Loucy (cell line): Measurements from ENCODE around the gene THBS4.

Experiments
- H2AFZ ChIP-seq: fragments of 200-600 bp; sonication (generic); 2 replicates; pipeline ENCODE4 v1.6.0; 2016; ENCODE audit warnings: antibody characterized with exemption, mild to moderate bottlenecking, low read length, moderate library complexity
- H3F3A ChIP-seq: fragments of 200-600 bp; 2 replicates; pipeline ENCODE4 v1.6.0; 2016; ENCODE audit warnings: antibody characterized with exemption, low read depth, mild to moderate bottlenecking
- H3K27me3 ChIP-seq: fragments of 200-600 bp; sonication (generic); 2 replicates; pipeline ENCODE4 v1.6.1; 2014; ENCODE audit warnings: low read length, mild to moderate bottlenecking; ENCODE audit not compliant: insufficient read depth, poor library complexity, severe bottlenecking
- H3K36me3 ChIP-seq: fragments of 200-600 bp; sonication (generic); 2 replicates; pipeline ENCODE4 v1.6.1; 2016; ENCODE audit warnings: low read length; ENCODE audit not compliant: insufficient read depth
- H3K4me1 ChIP-seq: fragments of 200-600 bp; sonication (generic); 2 replicates; pipeline ENCODE4 v1.5.1; 2014; ENCODE audit warnings: low read length, mild to moderate bottlenecking; ENCODE audit not compliant: insufficient read depth, poor library complexity, severe bottlenecking
- H3K4me2 ChIP-seq: fragments of 200-600 bp; sonication (generic); 2 replicates; pipeline ENCODE4 v1.6.0; 2014; ENCODE audit warnings: antibody characterized with exemption, low read length, low read depth, mild to moderate bottlenecking; ENCODE audit not compliant: poor library complexity, severe bottlenecking
- H3K4me3 ChIP-seq: fragments of 200-600 bp; sonication (generic); 2 replicates; pipeline ENCODE4 v1.5.1; 2014; ENCODE audit warnings: low read length, mild to moderate bottlenecking, mixed read lengths; ENCODE audit not compliant: poor library complexity, severe bottlenecking
- H3K79me2 ChIP-seq: fragments of 200-600 bp; sonication (generic); 2 replicates; pipeline ENCODE4 v1.6.1; 2014; ENCODE audit warnings: low read length; ENCODE audit not compliant: insufficient read depth
- H3K9ac ChIP-seq: fragments of 200-600 bp; sonication (generic); 2 replicates; pipeline ENCODE4 v1.6.0; 2014; ENCODE audit warnings: mild to moderate bottlenecking, low read depth, low read length, moderate library complexity; ENCODE audit not compliant: poor library complexity, severe bottlenecking
- H3K9me2 ChIP-seq: fragments of 200-600 bp; sonication (generic); replicated peaks from 2 replicates; pipeline ENCODE4 v1.6.1; 2016; ENCODE audit warnings: low read depth, low read length, mixed read lengths
- H3K9me3 ChIP-seq: fragments of 200-600 bp; sonication (generic); 2 replicates; pipeline ENCODE4 v1.6.1; 2014; ENCODE audit warnings: mild to moderate bottlenecking, antibody characterized with exemption, low read length, low read depth; ENCODE audit not compliant: insufficient read depth
- H4K20me1 ChIP-seq: fragments of 200-600 bp; sonication (generic); 2 replicates; pipeline ENCODE4 v1.6.0; 2014; ENCODE audit warnings: antibody characterized with exemption, low read length, mild to moderate bottlenecking; ENCODE audit not compliant: insufficient read depth, poor library complexity, severe bottlenecking
- EZH2phosphoT487 ChIP-seq: fragments of 200-600 bp; IDR thresholded peaks from 2 replicates; pipeline ENCODE4 v1.6.1; 2018; ENCODE audit warnings: antibody characterized with exemption, mild to moderate bottlenecking, moderate library complexity, borderline replicate concordance
- TF ChIP-seq, protein P1 (sequence below): fragments of 200-600 bp; sonication (generic); conservative IDR thresholded peaks from 2 replicates; pipeline ENCODE4 v1.5.1; 2014; ENCODE audit warnings: mild to moderate bottlenecking, antibody characterized with exemption, low read length

Gene THBS4

DNA sequence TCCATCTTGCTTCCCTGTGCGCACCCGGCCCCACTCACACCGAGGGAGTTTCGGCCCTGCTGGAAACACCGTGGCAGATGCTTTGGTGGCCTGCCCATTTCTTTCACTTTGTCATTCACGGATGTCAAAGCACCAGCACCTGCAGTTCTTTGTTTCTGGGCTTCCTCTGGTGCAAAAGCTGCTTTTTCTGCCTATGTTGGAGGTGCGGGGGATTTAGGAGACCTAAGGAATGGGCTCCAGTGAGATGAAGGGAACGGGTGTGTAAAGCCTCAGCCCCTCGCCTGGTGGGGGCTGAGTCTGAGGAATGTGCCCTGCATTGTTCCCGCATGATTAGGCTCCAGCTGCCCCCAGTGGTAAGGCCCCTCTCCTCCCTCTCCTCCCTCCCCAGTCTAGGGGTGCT lies 62.3 kb downstream of the THBS4 start:
- 0 out of 2 replicates have a peak, but pooled peaks cover 6% of the 10 kb centered on the region for H3K9me3 ChIP-seq
- no peak overlapping the region for H2AFZ ChIP-seq
- no peaks in the 10 kb centered on the region for H3K27me3 ChIP-seq
- no peaks in the 10 kb centered on the region for H3K36me3 ChIP-seq
- no peaks in the 10 kb centered on the region for H4K20me1 ChIP-seq
- H3K4me1 ChIP-seq, result peaks cover 15% of the 10 kb centered on the region
- H3K4me2 ChIP-seq, result no peak overlapping the region
- TF ChIP-seq EZH2phosphoT487, result no peak
- TF ChIP-seq, protein P1, sequence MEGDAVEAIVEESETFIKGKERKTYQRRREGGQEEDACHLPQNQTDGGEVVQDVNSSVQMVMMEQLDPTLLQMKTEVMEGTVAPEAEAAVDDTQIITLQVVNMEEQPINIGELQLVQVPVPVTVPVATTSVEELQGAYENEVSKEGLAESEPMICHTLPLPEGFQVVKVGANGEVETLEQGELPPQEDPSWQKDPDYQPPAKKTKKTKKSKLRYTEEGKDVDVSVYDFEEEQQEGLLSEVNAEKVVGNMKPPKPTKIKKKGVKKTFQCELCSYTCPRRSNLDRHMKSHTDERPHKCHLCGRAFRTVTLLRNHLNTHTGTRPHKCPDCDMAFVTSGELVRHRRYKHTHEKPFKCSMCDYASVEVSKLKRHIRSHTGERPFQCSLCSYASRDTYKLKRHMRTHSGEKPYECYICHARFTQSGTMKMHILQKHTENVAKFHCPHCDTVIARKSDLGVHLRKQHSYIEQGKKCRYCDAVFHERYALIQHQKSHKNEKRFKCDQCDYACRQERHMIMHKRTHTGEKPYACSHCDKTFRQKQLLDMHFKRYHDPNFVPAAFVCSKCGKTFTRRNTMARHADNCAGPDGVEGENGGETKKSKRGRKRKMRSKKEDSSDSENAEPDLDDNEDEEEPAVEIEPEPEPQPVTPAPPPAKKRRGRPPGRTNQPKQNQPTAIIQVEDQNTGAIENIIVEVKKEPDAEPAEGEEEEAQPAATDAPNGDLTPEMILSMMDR, result no peak
- H3K4me3 ChIP-seq, result no peak overlapping the region
- H3K79me2 ChIP-seq, result no peaks in the 10 kb centered on the region
- H3K9ac ChIP-seq, result no peak overlapping the region
- H3K9me2 ChIP-seq, result no peaks in the 10 kb centered on the region
- no peaks in the 10 kb centered on the region for H3F3A ChIP-seq

DNA sequence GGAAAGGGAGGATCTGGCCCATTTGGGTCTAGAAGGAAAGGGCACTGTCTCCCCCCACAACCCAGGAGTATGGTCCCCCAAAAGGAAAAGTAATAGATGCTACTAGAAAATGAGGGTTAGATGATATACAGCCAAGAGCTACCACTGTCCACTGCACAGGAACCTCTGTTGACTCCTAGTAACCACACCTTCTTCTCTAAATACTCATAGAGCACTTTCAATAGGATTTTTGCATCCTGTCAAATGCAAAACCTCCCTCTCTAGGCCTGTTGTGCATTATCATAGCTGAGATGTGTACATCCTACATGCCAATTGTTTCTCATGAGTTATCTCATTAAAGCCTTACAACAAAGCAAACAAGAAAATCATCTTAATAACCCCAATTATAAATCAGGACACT lies 66.8 kb downstream of the THBS4 start:
- Histone ChIP-seq H3K36me3 (no peaks in the 10 kb centered on the region), H3K9ac (no peak overlapping the region), H3K4me3 (no peak overlapping the region), H3K79me2 (no peaks in the 10 kb centered on the region), H3K27me3 (no peaks in the 10 kb centered on the region), H4K20me1 (no peaks in the 10 kb centered on the region), H3K4me2 (no peak overlapping the region), H3K9me2 (no peaks in the 10 kb centered on the region), H3K9me3 (no peaks in the 10 kb centered on the region), H3F3A (no peaks in the 10 kb centered on the region), H3K4me1 (no peaks in the 10 kb centered on the region), H2AFZ (no peak overlapping the region)
- TF ChIP-seq, protein P1, result no peak
- no peak for TF ChIP-seq EZH2phosphoT487

DNA sequence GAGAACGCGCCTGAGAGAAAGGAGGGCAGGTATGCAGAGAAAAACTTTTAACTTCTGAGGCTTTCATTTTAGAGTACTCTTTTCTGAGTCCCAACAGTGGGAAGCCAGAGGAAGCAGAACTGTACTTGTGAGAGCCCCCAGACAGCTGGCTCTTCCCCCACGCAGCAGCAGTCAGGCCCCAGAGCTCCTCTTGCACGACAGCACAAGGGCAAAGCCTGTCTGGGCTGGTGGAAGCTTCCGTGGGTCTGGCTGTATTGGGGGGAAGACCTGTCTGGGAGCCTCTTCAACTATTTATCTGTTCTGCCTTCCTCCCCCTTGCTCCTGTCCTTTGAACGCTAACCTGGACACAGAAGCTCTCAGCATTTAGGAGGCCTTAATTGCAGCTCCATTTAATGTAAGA lies 68.2 kb downstream of the THBS4 start:
- Histone ChIP-seq H3K27me3 (no peaks in the 10 kb centered on the region), H3K4me1 (no peaks in the 10 kb centered on the region), H4K20me1 (no peaks in the 10 kb centered on the region), H3K36me3 (no peaks in the 10 kb centered on the region), H3K4me2 (no peak overlapping the region), H2AFZ (no peak overlapping the region), H3K9me2 (no peaks in the 10 kb centered on the region), H3K9me3 (no peaks in the 10 kb centered on the region), H3K9ac (no peak overlapping the region), H3K4me3 (no peak overlapping the region), H3F3A (no peaks in the 10 kb centered on the region), H3K79me2 (no peaks in the 10 kb centered on the region)
- TF ChIP-seq, protein P1, result no peak
- TF ChIP-seq EZH2phosphoT487, result no peak
